GM19468 (cell line): ENCODE results near the gene SLX4.
"Not testable (repeated sequence)": the region's sequence is repeated elsewhere in the genome, so short reads cannot be mapped to it uniquely, and the experiment has no call there.

Experiments used
- ATAC-seq: cut with Tn5 transposase; IDR thresholded peaks from one replicate; pipeline ENCODE4 v1.9.1; 2021; ENCODE audit warnings: mild to moderate bottlenecking, moderate library complexity, moderate number of reproducible peaks; ENCODE audit not compliant: unreplicated experiment; ENCODE audit errors: extremely low read depth

Gene SLX4

DNA sequence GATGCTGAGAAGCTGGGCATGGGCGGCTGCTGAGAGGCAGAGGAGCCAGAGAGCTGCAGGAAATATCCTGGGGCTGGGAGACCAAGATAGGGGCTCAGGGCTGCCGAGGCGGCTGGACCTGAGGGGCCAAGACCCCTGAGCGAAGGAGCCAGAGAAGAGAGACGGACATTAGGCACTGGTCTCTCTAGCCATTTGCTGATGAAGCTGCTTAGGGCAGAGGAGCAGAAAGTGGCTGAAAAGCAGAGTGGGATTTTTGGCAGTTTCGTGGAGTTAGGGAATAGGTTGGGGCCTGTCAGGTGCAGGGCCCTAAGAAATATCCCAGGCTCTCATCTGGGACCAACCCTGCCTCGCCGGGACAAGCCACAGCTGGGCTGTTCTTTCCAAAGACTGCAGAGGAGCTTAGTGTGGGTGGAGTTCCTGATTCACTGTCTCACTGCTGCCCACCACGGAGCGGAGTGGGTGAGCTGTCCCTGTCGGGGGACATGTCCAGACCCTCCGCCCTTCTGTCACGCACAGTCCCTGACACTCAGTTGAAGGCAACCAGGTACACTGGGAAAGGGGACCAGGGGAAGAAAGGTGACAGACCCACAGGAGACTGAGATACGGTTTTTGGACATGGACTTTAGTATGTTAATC lies 31.8 kb upstream of the SLX4 start:
- ATAC-seq: no peak

DNA sequence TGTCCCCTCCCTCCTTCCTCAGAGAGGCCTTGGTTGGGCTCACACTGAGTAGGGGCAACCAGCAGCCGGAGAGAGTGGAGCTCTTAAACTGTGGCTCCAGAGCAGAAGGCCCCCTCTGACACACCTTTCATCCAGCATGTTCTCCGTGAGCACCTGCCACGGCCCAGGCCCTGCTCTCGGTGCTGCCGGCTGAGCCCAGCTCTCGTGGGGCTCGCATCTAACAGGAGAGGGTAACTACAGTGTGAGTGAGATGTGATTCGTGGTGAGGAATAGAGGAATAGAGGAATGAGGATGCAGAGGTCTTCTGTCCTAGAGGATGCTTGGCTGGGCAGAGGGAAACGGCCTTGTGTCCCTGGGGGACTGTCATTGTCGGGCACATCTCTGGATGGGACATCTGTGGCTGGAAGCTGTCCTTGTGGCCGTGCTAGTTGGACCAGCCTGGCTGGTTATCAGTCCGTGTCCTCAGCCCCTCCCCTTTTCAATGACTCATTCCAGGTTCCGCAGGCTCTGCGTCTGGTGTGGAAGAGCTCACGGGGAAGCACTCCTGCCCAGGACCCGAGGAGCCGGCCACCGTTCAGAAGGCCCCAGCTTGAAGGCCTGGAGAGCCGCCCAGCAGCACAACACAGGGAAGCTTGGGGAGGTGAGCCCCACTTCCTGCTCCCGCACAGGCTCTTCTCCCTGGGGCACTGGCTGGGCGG lies 31.1 kb upstream of the SLX4 start:
- ATAC-seq: no peak

DNA sequence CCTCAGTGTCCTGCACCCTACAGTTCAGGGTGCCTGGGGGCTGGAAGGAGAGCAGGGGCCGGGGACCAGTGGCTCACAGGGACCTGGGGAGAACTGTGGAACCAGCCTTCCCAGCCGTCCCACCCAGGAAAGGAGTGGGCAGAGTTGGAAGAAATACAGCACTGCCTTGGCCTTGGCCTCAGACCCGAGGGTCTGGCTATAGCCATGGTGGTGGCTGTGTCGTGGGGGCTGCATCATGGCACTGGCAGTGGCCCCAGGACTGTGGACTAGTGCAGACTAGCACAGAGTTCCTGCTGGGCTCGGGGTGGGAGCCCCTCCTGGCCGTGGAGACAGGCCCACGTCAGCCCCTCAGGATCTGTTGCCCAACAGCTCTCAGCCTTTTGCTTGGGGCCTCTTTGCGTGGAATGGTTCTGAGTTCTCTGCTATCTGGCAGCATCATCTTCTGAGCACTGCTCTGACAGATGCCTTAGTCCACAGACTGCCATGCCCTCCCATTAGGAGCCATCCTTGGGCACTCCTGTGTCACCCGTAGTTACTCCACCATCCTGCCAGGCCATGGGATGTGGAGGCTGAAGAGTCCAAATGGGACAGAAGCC lies 30.5 kb upstream of the SLX4 start:
- no peak for ATAC-seq

DNA sequence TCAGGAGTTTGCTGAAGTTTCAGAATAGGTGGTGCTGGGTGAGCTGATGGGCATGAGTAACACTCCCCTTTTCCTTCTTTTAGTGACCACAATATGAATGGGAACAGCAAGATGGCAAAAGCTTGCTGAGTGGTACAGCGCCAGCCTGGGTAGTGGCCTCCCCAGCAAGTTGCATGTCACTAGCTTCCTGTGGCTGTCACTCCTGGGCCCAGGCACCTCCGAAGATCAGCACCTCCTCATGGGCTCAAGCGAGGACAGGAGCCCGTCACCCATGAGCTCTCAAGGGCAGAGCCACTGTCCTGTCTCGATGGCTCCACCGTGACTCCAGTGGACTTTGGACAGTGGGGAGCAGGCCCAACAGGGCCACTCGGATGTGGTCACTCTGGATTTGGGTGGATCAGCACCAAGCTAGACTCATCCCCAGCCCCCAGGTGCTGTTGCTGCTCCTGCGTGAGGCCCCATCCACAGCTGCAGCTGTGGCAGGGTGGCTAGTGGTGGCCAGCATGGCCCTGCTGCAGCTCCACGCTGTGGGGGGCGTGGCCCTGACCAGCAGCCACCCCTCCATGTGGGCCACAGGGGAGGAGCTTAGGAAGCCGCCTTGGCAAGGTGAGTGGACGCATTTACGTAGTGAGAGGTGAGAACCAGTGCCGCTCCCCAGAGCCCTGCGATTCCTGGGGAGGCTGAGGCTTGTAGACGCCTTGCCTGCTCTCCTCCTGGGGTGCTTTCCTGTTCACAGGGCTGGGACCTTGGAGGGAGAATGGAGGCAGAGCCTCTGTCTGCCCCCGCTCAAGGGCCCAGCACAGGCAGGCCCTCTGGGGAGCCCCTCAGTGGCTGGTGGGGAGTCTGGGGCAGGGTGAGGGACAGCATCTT lies 29.5 kb upstream of the SLX4 start:
- no peak for ATAC-seq

DNA sequence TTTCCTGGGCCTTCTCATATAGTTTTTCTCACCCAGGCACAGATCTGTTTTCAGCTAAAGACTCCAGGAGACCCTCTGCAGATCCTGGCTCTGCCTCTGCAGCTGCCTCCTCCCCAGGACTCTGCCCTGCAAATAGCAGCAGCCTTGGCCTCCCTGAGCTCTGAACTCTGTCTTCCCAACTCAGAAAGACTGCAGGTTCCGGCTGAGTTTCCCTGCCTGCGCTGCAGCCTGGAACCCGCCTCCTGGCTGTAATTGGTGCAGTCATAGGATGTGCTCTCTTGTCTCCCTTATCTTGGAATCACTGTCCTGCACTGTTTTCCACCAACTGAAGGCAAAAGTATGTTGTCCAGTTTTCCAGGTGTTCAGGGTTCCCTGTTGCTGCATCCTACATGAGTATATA lies 28.8 kb upstream of the SLX4 start:
- ATAC-seq: no peak

DNA sequence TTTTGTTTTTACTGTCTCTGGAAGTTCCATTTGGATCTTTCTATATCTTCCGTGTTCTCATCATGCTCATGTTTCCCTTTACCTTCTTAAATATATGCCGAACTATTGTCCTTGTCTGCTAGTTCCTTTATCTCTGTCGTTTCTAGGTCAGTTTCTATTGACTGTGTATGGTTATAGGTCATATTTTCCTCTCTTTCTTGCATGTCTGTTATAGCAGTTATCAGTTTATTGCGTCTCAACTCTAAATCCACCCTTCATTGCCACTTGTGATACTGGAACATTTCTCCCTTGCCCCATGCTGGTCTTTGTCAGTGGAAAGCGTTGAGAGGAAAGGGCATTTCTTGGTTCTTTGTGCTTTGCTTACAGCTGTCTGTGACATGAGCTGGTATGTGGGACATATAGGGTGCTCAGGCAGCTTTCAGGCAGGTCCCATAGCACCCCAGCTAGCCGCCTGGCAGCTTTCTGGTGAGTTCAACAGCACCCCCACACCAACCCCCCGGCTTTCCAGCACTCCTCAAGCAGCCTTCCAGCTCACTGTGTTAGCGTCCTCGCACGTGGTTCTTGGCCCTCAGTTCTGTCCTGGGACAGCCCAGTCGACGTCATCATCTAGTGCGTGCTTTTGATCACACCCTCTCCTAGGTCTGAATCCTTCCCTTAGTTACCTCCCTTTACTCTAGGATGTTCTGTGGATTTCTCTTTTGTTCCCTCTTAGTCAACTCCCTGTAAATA lies 27.7 kb upstream of the SLX4 start:
- ATAC-seq: no peak

DNA sequence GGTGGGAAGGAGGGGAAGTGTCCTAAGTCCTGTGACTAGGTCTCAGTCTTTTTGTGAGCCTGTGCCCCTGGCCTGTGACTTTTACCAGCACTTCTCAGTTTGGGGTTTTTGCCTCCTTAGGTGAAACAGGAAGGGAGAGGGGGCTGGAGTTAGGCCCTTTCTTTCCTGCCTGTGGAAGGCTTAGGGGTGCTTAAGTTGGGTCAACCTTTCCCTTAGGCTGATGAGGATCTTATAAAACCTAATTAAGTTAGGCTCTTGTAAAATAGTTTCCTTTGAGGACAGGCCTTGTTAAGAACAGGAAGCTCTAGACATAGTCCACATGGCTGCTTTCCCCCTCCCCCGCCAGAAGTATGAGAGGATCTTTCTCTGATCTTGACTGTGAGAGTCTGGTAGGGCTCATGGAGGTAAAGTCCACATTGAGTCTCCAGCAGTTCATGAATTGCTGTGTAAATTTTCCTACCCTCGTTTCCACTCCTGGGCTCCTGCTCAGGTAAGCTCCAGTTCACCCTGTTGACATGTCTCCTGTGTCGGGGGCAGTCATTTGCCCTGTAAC lies 26.0 kb upstream of the SLX4 start:
- no peak for ATAC-seq

DNA sequence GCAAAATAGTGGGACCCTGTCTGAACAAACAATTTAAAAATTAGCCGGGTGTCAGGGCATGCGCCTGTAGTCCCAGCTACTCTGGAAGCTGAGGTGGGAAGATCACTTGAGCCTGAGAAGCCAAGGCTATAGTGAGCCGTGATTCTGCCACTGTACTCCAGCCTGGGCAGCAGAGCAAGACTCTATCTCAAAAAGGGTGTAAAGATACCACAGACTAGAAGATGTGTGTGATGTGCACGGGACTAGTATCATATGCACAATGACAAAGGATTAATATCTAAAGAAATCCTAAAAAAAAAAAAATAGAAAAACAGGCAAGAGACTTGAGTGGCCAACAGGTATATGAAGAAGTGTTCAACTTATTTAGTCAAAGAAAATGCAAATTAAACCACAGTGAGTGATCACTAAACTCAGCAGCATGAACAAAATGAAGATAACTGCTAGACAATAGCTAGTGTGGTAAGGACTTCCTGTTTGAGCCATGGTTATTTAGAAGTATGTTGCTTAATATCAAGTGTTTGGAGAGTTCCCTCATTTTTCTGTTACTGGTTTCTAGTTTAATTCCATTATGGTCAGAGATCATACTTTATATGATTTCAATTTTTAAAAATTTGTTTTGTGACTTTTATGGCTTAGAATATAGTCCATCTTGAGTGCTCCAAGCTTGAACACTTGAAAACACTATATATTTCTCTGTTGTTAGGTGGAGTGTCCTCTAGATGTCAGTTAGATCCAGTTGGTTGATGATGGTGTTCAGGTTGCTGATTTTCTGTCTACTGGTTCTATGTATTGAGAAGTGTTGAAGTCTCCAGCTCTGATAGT lies 14.7 kb upstream of the SLX4 start:
- ATAC-seq: no peak

DNA sequence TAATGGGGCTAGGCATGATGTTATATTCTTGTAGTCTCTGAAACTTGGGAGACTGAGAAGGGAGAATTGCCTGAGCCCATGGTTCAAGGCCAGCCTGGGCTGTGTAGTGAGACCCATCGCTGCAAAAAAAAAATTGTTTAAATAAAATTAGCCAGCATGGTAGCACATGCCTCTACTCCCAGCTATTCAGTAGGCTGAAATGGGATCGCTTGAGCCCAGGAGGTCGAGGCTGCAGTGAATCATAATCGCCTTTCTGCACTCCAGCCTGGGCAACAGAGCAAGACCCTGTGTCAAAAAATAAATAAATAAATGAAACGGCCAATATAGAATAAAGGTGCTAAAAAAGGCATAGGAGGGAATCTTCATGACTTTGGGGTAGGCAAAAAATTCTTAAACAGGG lies 13.9 kb upstream of the SLX4 start:
- ATAC-seq: no peak

DNA sequence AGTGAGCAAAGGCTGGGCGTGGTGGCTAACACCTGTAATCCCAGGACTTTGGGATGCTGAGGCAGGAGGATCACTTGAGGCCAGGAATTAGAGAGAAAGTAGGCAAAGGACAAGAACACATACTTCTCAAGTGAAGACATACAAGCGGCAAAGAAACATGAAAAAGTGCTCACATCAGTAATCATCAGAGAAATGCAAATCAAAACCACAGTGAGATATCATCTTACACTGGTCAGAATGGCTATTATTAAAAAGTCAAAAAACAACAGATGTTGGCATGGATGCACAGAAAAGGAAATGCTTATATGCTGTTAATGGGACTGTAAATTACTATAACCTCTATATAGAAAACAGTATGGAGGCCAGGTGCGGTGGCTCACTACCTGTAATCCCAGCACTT lies 12.2 kb upstream of the SLX4 start:
- no peak for ATAC-seq

DNA sequence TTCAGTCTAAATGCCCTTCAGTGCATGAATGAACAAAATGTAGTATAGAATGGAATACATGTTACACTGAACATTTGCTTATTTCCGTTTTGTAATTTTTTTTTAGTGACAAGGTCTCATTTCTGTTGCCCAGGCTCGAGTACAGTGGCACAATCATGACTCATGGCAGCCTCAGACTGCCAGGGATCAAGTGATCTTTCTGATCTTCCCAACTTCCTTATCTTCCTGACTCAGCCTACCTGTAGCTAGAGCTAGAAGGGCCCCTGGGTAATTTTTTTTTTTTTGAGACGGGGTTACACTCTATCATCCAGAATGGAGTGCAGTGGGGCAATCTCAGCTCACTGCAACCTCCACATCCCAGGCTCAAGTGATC lies 7.3 kb upstream of the SLX4 start:
- ATAC-seq: no peak

DNA sequence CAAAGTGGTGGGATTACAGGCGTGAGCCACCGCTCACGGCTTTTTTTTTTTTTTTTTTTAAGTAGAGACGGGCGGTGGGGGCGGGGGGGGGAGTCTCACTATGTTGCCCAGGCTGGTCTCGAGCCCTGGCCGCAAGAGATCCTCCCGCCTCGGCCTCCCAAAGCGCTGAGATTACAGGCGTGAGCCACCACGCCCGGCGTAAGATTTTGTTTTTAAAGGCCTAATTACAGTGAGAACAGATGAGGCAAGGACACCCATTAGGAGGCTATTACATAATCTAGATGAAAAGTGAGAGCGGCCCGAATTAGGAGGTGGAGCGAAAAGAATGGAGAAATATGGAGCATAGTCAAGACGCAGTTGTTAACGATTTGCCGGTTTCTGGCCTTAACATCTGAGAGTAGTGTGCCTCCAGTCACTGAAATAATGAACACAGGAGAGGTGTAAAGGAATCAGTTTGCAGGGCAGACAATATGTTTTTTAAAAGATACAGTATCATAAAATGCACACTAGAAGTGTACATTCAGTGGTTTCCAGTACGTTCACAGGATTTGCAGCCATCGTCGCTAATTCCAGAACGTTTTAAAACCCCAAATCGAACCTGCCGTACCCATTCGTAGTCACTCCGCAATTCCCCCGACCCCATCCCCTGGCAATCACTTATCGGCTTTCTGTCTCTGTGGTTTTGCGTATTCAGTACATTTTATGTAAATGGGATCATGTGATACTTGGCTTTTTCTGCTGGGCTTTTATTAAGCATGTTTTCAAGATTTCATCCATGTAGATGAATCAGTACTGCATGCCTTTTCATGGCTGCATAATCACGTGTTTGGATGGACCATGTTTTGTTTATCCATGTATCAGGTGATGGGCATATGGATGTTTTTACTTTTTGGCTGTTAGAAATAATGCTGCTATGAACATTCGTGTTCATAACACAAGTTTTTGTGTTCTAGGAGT lies 1.4 kb upstream of the SLX4 start:
- ATAC-seq: no peak

DNA sequence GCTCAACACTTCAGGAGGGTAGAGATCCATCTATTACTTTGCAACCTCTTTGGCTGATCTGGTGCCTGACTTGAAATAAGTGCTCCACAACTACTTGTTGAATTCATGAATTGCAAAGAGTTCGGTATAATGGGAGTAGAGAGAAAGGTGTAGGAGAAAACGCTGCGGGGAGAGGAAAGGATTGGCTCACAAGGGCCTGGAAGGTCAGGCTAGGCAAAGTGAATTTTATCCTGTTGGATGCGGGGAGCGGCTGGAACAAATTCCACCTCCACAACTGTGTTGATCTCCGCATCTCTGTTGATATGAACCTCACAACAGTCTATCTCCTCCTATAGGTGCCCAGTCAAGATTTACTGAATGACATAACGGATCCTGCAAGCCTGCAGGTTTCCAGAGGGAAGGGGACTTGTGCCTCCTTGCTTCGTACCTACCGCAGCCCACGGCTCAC lies 684 bp downstream of the SLX4 start:
- no peak for ATAC-seq

DNA sequence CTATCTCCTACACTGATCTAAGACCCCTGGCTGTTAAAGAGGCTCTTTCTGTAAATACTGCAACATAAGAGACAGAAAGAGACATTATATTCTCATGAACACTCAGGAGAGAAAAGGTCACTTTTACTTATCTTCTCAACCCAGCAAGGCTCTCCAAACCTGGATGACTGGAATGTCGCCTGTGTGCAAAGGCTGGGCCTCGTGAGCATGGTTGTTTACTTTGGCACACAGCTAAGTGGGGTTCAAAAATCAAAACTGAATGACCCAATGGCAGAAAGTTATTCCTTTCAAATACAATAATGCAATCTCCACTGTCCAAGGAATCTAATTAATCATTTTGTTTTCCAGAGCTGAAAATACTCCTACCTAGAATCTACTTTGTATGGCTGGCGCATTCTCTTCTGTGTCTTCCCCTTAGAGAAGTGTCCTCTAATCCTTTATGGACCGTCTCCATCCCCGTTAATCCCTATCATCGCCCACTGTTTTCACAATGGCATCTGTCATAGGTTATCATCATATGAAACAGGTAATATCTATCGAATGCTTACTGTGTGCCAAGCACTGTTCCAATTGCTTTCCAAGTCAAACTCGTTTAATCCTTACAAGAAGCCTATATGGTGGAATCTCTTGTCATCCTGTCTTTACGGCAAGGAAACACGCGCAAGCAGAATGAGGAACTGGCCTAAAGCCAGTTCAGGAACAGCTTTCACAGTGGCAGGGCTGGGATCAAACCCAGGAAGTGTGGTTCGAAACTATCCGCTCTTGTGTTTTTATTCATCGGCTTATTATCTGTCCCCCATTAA lies 1.3 kb downstream of the SLX4 start:
- no peak for ATAC-seq

DNA sequence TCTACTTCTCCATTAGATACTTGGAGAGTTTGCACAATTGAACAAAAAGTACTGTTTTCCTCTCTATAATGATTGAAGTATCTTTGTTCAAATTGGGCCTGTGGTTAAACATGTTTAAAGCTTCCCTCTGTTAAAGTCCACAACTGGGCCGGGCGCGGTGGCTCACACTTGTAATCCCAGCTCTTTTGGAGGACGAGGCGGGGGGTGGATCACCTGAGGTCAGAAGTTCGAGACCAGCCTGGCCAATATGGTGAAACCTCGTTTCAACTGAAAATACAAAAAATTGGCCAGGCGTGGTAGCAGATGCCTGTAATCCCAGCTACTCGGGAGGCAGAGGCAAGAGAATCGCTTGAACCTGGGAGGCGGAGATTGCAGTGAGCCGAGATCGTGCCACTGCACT lies 2.4 kb downstream of the SLX4 start:
- ATAC-seq: not testable (repeated sequence)

DNA sequence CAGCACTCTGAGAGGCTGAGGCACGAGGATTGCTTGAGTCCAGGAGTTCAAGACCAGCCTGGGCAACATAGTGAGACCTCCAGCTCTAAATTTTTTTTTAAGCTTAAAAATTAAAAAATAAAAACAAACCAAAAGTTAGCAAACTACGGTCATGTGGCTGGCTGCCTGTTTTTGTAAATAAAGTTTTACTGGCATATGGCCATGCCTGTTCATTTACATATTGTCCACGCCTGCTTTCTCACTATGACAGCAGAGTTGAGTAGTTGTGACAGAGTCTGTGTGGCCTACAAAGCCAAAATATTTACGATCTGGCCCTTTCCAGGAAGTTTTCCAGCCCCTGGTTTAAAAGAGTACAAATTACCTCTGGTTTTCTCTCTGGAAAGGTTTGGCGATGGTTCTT lies 3.3 kb downstream of the SLX4 start:
- ATAC-seq: no peak

DNA sequence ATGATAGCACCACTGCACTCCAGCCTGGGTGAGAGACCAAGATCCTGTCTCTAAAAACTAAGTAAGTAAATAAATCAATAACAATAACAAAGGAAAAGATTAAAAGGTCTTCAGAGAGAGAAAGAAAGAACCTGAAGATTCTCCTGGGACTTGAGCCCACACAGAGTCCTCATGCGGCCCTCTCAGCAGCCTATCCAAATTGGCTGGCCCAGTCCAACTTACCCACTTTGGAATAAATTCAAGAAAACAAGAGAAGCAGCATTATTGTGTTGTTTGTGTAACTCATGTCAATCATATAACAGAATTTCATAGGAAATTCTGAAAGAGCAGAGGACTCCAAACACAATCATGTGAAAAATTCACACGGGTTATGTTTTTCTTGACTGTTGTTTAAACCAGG lies 3.8 kb downstream of the SLX4 start:
- ATAC-seq: no peak
